Activated CD4-positive, alpha-beta memory T cell treated with anti-CD3 and anti-CD28 coated beads for 36 hours (primary cell): ENCODE data around the gene CNTNAP5. TPM values are rescaled to one million over a fixed set of nuclear protein-coding genes. Genes with fewer than 3 reads are reported as not detected.

ENCODE experiments used
- CTCF ChIA-PET: fragments of 350-600 bp; sonication (Branson Sonifier 250); formaldehyde crosslinking; loops from one replicate; lab custom pipeline; 2021; ENCODE audit warnings: antibody characterized with exemption, inconsistent platforms; lab: Charles Lee
- POLR2A ChIA-PET: fragments of 350-600 bp; sonication (Branson Sonifier 250); formaldehyde crosslinking; loops from one replicate; lab custom pipeline; 2021; ENCODE audit warnings: antibody characterized with exemption; lab: Charles Lee
- DNase-seq: peaks from one replicate; pipeline ENCODE4 v3.0.0-alpha.2; 2020
- H3K27ac Mint-ChIP-seq: one replicate; pipeline ENCODE4 v1.8.0; 2021; ENCODE audit warnings: mixed read lengths
- H3K27me3 Mint-ChIP-seq: one replicate; pipeline ENCODE4 v1.8.0; 2021; ENCODE audit warnings: mixed read lengths
- H3K36me3 Mint-ChIP-seq: one replicate; pipeline ENCODE4 v1.8.0; 2021; ENCODE audit warnings: mixed read lengths
- H3K4me1 Mint-ChIP-seq: one replicate; pipeline ENCODE4 v1.8.0; 2021; ENCODE audit warnings: low read depth, mixed read lengths
- H3K4me3 Mint-ChIP-seq: one replicate; pipeline ENCODE4 v1.8.0; 2021; ENCODE audit warnings: mild to moderate bottlenecking, mixed read lengths
- H3K9me3 Mint-ChIP-seq: one replicate; pipeline ENCODE4 v1.8.0; 2021; ENCODE audit warnings: mixed read lengths
- intact Hi-C: fragments of 100-400 bp; cut with micrococcal nuclease; formaldehyde crosslinking; loops from one replicate; pipeline ENCODE4 v1.15.1; 2023
- total RNA-seq, 2 experiments: library from RNA; stranded (reverse); gene quantifications; one replicate each; pipeline ENCODE4 v1.2.3, GENCODE V29; 2021

The CNTNAP5 gene
- total RNA-seq, 2 experiments from 2014 or later = not detected

GRCh38 chr2:124171472-124172063, 146.5 kb downstream of the CNTNAP5 start:
- no peaks in the 10 kb centered on the region for H3K4me1 Mint-ChIP-seq
- H3K27ac Mint-ChIP-seq = no peak overlapping the region
- H3K9me3 Mint-ChIP-seq = peaks cover 8% of the 10 kb centered on the region
- ChIA-PET POLR2A (no interaction called here), CTCF (no interaction called here)
- no peak for DNase-seq
- intact Hi-C loops = no loop called here
- H3K36me3 Mint-ChIP-seq = no peaks in the 10 kb centered on the region
- H3K4me3 Mint-ChIP-seq = no peak overlapping the region
- H3K27me3 Mint-ChIP-seq = no peaks in the 10 kb centered on the region

GRCh38 chr2:124178719-124179118, 153.6 kb downstream of the CNTNAP5 start:
- Mint-ChIP-seq H3K27me3 (no peaks in the 10 kb centered on the region), H3K36me3 (no peaks in the 10 kb centered on the region), H3K4me1 (no peaks in the 10 kb centered on the region), H3K4me3 (no peak overlapping the region), H3K27ac (no peak overlapping the region), H3K9me3 (peaks cover 2% of the 10 kb centered on the region)
- ChIA-PET CTCF (no interaction called here), POLR2A (no interaction called here)
- intact Hi-C loops = no loop called here
- DNase-seq = no peak

- no peaks in the 10 kb centered on the region for H3K4me1 Mint-ChIP-seq
- POLR2A ChIA-PET = no interaction called here
- H3K27ac Mint-ChIP-seq = no peak overlapping the region
- no peak for DNase-seq
- H3K4me3 Mint-ChIP-seq = no peak overlapping the region
- H3K36me3 Mint-ChIP-seq = no peaks in the 10 kb centered on the region
- H3K9me3 Mint-ChIP-seq = peaks cover 5% of the 10 kb centered on the region
- no peaks in the 10 kb centered on the region for H3K27me3 Mint-ChIP-seq
- CTCF ChIA-PET = no interaction called here
- intact Hi-C loops = no loop called here
Observed at GRCh38 chr2:124180635-124181034, 155.5 kb downstream of the CNTNAP5 start.

- intact Hi-C loops = no loop called here
- H3K4me1 Mint-ChIP-seq = no peaks in the 10 kb centered on the region
- no peaks in the 10 kb centered on the region for H3K27me3 Mint-ChIP-seq
- DNase-seq = no peak
- no peak overlapping the region for H3K4me3 Mint-ChIP-seq
- POLR2A ChIA-PET = no interaction called here
- peaks cover 3% of the 10 kb centered on the region for H3K9me3 Mint-ChIP-seq
- CTCF ChIA-PET = no interaction called here
- H3K27ac Mint-ChIP-seq = no peak overlapping the region
- no peaks in the 10 kb centered on the region for H3K36me3 Mint-ChIP-seq
Observed at GRCh38 chr2:124186801-124187200, 161.7 kb downstream of the CNTNAP5 start.

- Mint-ChIP-seq H3K9me3 (peaks cover 7% of the 10 kb centered on the region), H3K27me3 (no peaks in the 10 kb centered on the region), H3K4me1 (no peaks in the 10 kb centered on the region), H3K36me3 (no peaks in the 10 kb centered on the region), H3K4me3 (no peak overlapping the region), H3K27ac (no peak overlapping the region)
- POLR2A ChIA-PET = no interaction called here
- CTCF ChIA-PET = no interaction called here
- no peak for DNase-seq
- intact Hi-C loops = no loop called here
Observed at GRCh38 chr2:124187948-124188347, 162.9 kb downstream of the CNTNAP5 start.

GRCh38 chr2:124193706-124194105, 168.6 kb downstream of the CNTNAP5 start:
- H3K36me3 Mint-ChIP-seq = no peaks in the 10 kb centered on the region
- DNase-seq = no peak
- intact Hi-C loops = no loop called here
- no peak overlapping the region for H3K4me3 Mint-ChIP-seq
- no peak overlapping the region for H3K27ac Mint-ChIP-seq
- peaks cover 7% of the 10 kb centered on the region for H3K9me3 Mint-ChIP-seq
- POLR2A ChIA-PET = no interaction called here
- CTCF ChIA-PET = no interaction called here
- no peaks in the 10 kb centered on the region for H3K4me1 Mint-ChIP-seq
- H3K27me3 Mint-ChIP-seq = no peaks in the 10 kb centered on the region

- peaks cover 19% of the 10 kb centered on the region for H3K9me3 Mint-ChIP-seq
- intact Hi-C loops = no loop called here
- POLR2A ChIA-PET = no interaction called here
- no peak overlapping the region for H3K27ac Mint-ChIP-seq
- CTCF ChIA-PET = no interaction called here
- no peak overlapping the region for H3K4me3 Mint-ChIP-seq
- no peaks in the 10 kb centered on the region for H3K4me1 Mint-ChIP-seq
- H3K36me3 Mint-ChIP-seq = no peaks in the 10 kb centered on the region
- no peaks in the 10 kb centered on the region for H3K27me3 Mint-ChIP-seq
- DNase-seq = no peak
Observed at GRCh38 chr2:124201713-124202112, 176.6 kb downstream of the CNTNAP5 start.

- intact Hi-C loops = no loop called here
- Mint-ChIP-seq H3K27me3 (no peaks in the 10 kb centered on the region), H3K4me1 (no peaks in the 10 kb centered on the region), H3K36me3 (no peaks in the 10 kb centered on the region), H3K9me3 (peaks cover 8% of the 10 kb centered on the region), H3K4me3 (no peak overlapping the region), H3K27ac (no peak overlapping the region)
- POLR2A ChIA-PET = no interaction called here
- DNase-seq = no peak
- CTCF ChIA-PET = no interaction called here
Observed at GRCh38 chr2:124209441-124209840, 184.4 kb downstream of the CNTNAP5 start.

- CTCF ChIA-PET = no interaction called here
- H3K4me1 Mint-ChIP-seq = no peaks in the 10 kb centered on the region
- intact Hi-C loops = no loop called here
Observed at GRCh38 chr2:124211461-124211860, 186.4 kb downstream of the CNTNAP5 start.

GRCh38 chr2:124213977-124214587, 189.0 kb downstream of the CNTNAP5 start:
- DNase-seq = no peak
- H3K4me1 Mint-ChIP-seq = no peaks in the 10 kb centered on the region
- H3K4me3 Mint-ChIP-seq = no peak overlapping the region
- CTCF ChIA-PET = no interaction called here
- no peaks in the 10 kb centered on the region for H3K36me3 Mint-ChIP-seq
- POLR2A ChIA-PET = no interaction called here
- H3K27me3 Mint-ChIP-seq = no peaks in the 10 kb centered on the region
- H3K9me3 Mint-ChIP-seq = peaks cover 6% of the 10 kb centered on the region
- intact Hi-C loops = no loop called here
- H3K27ac Mint-ChIP-seq = no peak overlapping the region

More at GRCh38 chr2:124211461-124211860, 186.4 kb downstream of the CNTNAP5 start:
- Mint-ChIP-seq H3K36me3 (no peaks in the 10 kb centered on the region), H3K9me3 (peaks cover 5% of the 10 kb centered on the region), H3K27me3 (no peaks in the 10 kb centered on the region), H3K4me3 (no peak overlapping the region), H3K27ac (no peak overlapping the region)
- POLR2A ChIA-PET = no interaction called here
- DNase-seq = no peak

GRCh38 chr2:124246170-124246569, 221.1 kb downstream of the CNTNAP5 start:
- Mint-ChIP-seq H3K9me3 (peaks cover 11% of the 10 kb centered on the region), H3K4me1 (no peaks in the 10 kb centered on the region), H3K4me3 (no peak overlapping the region), H3K36me3 (no peaks in the 10 kb centered on the region), H3K27ac (no peak overlapping the region), H3K27me3 (no peaks in the 10 kb centered on the region)
- ChIA-PET POLR2A (no interaction called here), CTCF (no interaction called here)
- no peak for DNase-seq
- intact Hi-C loops = no loop called here

GRCh38 chr2:124248386-124248785, 223.3 kb downstream of the CNTNAP5 start:
- POLR2A ChIA-PET = no interaction called here

GRCh38 chr2:124250433-124250832, 225.3 kb downstream of the CNTNAP5 start:
- H3K36me3 Mint-ChIP-seq = no peaks in the 10 kb centered on the region
- ChIA-PET CTCF (no interaction called here), POLR2A (no interaction called here)
- H3K27me3 Mint-ChIP-seq = no peaks in the 10 kb centered on the region
- H3K4me3 Mint-ChIP-seq = no peak overlapping the region
- H3K9me3 Mint-ChIP-seq = peaks cover 4% of the 10 kb centered on the region
- H3K27ac Mint-ChIP-seq = no peak overlapping the region
- intact Hi-C loops = no loop called here
- no peaks in the 10 kb centered on the region for H3K4me1 Mint-ChIP-seq
- DNase-seq = no peak

More at GRCh38 chr2:124248386-124248785, 223.3 kb downstream of the CNTNAP5 start:
- DNase-seq = no peak
- Mint-ChIP-seq H3K4me1 (no peaks in the 10 kb centered on the region), H3K27me3 (no peaks in the 10 kb centered on the region), H3K9me3 (peaks cover 4% of the 10 kb centered on the region), H3K27ac (no peak overlapping the region), H3K36me3 (no peaks in the 10 kb centered on the region), H3K4me3 (no peak overlapping the region)
- intact Hi-C loops = no loop called here
- CTCF ChIA-PET = no interaction called here
